MM.1S (cell line): ENCODE data around the gene WDR81.
A peak's percentile ranks its signal among the peaks of the same experiment; 100 is the strongest.
"Not testable (repeated sequence)": the region's sequence is repeated elsewhere in the genome, so short reads cannot be mapped to it uniquely, and the experiment has no call there.

ENCODE experiments used
- DNase-seq: peaks from one replicate; pipeline ENCODE4 v3.0.0-alpha.2; 2015
- H2AFZ ChIP-seq: fragments of 300-600 bp; sonication (generic); 2 replicates; pipeline ENCODE4 v1.6.0; 2016; ENCODE audit warnings: antibody characterized with exemption, low read length
- H3F3A ChIP-seq: fragments of 300-600 bp; sonication (generic); 2 replicates; pipeline ENCODE4 v1.6.1; 2016; ENCODE audit warnings: mild to moderate bottlenecking, antibody characterized with exemption, low read length, moderate library complexity, mixed read lengths; ENCODE audit not compliant: insufficient read depth
- H3K27ac ChIP-seq: fragments of 300-600 bp; sonication (generic); 2 replicates; pipeline ENCODE4 v1.5.1; 2016; ENCODE audit warnings: mild to moderate bottlenecking, low read length
- H3K27me3 ChIP-seq: fragments of 300-600 bp; sonication (generic); replicated peaks from 2 replicates; pipeline ENCODE4 v1.6.0; 2016; ENCODE audit warnings: low read length; ENCODE audit not compliant: insufficient read depth
- H3K36me3 ChIP-seq: fragments of 300-600 bp; sonication (generic); replicated peaks from 2 replicates; pipeline ENCODE4 v1.6.1; 2016; ENCODE audit warnings: mild to moderate bottlenecking, low read length, mixed read lengths; ENCODE audit not compliant: insufficient read depth
- H3K4me1 ChIP-seq: fragments of 300-600 bp; sonication (generic); 2 replicates; pipeline ENCODE4 v1.6.1; 2016; ENCODE audit warnings: low read length, mixed read lengths
- H3K4me2 ChIP-seq: fragments of 300-600 bp; sonication (generic); 2 replicates; pipeline ENCODE4 v1.6.0; 2016; ENCODE audit warnings: low read depth, low read length
- H3K4me3 ChIP-seq: fragments of 300-600 bp; sonication (generic); 2 replicates; pipeline ENCODE4 v1.5.1; 2016; ENCODE audit warnings: low read length, mixed read lengths
- H3K79me2 ChIP-seq: fragments of 300-600 bp; sonication (generic); 2 replicates; pipeline ENCODE4 v1.6.1; 2016; ENCODE audit warnings: mixed run types, low read length, mixed read lengths
- H3K9ac ChIP-seq: fragments of 300-600 bp; sonication (generic); 2 replicates; pipeline ENCODE4 v1.6.1; 2016; ENCODE audit warnings: low read length, mixed read lengths
- H3K9me2 ChIP-seq: fragments of 300-600 bp; sonication (generic); replicated peaks from 2 replicates; pipeline ENCODE4 v1.6.1; 2016; ENCODE audit warnings: mild to moderate bottlenecking, low read length, mixed read lengths; ENCODE audit not compliant: insufficient read depth
- H3K9me3 ChIP-seq: fragments of 300-600 bp; sonication (generic); replicated peaks from 2 replicates; pipeline ENCODE4 v1.6.1; 2016; ENCODE audit warnings: mild to moderate bottlenecking, low read length, mixed read lengths; ENCODE audit not compliant: insufficient read depth
- H4K20me1 ChIP-seq: fragments of 300-600 bp; sonication (generic); 2 replicates; pipeline ENCODE4 v1.6.1; 2016; ENCODE audit warnings: mild to moderate bottlenecking, low read length, moderate library complexity, mixed read lengths; ENCODE audit not compliant: insufficient read depth
- CTCF ChIP-seq: fragments of 300-600 bp; sonication (generic); IDR thresholded peaks from 2 replicates; pipeline ENCODE4 v1.5.1; 2016; ENCODE audit warnings: antibody characterized with exemption, low read length, mixed read lengths
- EZH2 ChIP-seq: fragments of 300-600 bp; sonication (generic); optimal IDR thresholded peaks from 2 replicates; pipeline ENCODE3; 2017; ENCODE audit warnings: low read depth, mild to moderate bottlenecking, antibody characterized with exemption, low read length, mixed read lengths
- EZH2phosphoT487 ChIP-seq: fragments of 300-600 bp; sonication (generic); IDR thresholded peaks from 2 replicates; pipeline ENCODE4 v1.6.1; 2018; ENCODE audit warnings: antibody characterized with exemption, low read length

The WDR81 gene

DNA sequence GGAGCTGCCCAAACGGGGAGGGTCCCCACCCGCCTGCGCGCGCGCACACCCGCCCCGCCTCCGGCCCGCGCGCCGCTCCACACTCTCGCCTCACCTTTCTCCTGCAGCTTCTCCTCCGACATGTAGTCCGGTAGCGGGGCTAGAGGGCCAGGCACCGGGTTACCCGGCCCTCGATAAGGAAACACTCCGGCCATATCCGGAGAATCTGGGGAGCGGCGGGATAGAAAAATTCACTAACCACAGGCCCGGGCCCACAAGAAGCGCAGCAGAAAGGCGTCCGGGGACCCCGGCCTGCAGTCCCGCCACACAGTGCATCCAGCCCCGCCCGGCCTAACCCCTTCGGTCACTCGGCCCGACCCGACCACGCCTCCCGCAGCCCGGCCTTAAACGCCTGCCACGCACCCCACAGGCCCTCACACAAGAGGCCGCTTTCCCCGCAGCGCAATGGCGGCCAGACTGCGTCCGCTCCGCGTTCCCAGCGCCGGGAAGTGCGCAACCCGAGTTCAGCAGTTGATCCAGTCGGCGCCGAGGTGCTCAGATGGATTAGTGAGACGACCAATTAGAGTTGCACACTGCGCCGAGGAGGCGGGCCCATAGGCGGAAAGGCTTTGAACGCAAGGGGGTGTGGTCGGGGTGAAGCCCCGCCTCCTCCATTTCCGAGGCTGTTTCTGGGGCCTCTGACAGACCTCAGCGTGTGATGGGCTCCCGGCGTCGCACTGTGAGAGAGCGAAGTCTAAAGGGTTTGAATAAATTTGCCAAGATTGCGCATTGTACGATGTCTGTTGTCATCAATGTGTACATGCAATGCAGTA is 39.9 kb upstream of the WDR81 start, which contains the start of gene PRPF8:
PRPF8 (minus strand) TSS at position 490 of the 812 bp plus-strand sequence; CDS start at position 194, 296 bp downstream.
- Histone ChIP-seq H3K27ac (peak within 1 kb of the TSS; percentile 65; the same call in 1 of the 2 replicates), H3K4me2 (peak within 1 kb of the TSS; percentile 88), H3K9ac (peak within 1 kb of the TSS; percentile 92), H3F3A (no peaks in the 10 kb centered on the region), H2AFZ (peak within 1 kb of the TSS; percentile 94), H3K27me3 (no peaks in the 10 kb centered on the region), H3K4me3 (peak within 1 kb of the TSS; percentile 92), H3K36me3 (peaks cover 24% of the 10 kb centered on the region), H3K4me1 (peaks cover 5% of the 10 kb centered on the region; the same call in 1 of the 2 replicates), H3K9me2 (no peaks in the 10 kb centered on the region), H3K9me3 (no peaks in the 10 kb centered on the region), H3K79me2 (peaks cover 51% of the 10 kb centered on the region), H4K20me1 (peaks cover 3% of the 10 kb centered on the region; the same call in 1 of the 2 replicates)
- peak; percentile 98 for DNase-seq
- TF ChIP-seq EZH2 (no peak), CTCF (no peak), EZH2phosphoT487 (no peak)

- Histone ChIP-seq H3K4me2 (no peak overlapping the region), H3K4me1 (peaks cover 5% of the 10 kb centered on the region; the same call in 1 of the 2 replicates), H3K79me2 (peaks cover 36% of the 10 kb centered on the region), H3K36me3 (peaks cover 12% of the 10 kb centered on the region; the same call in 1 of the 2 replicates), H3K4me3 (no peak overlapping the region), H3K9ac (no peak overlapping the region), H3F3A (no peaks in the 10 kb centered on the region), H3K27me3 (no peaks in the 10 kb centered on the region), H3K9me3 (no peaks in the 10 kb centered on the region), H2AFZ (no peak overlapping the region), H3K27ac (no peak overlapping the region), H3K9me2 (no peaks in the 10 kb centered on the region), H4K20me1 (peaks cover 3% of the 10 kb centered on the region; the same call in 1 of the 2 replicates)
- TF ChIP-seq EZH2 (no peak), EZH2phosphoT487 (no peak), CTCF (no peak)
- no peak for DNase-seq
These were observed 38.4 kb upstream of the WDR81 start for GRCh38 chr17:1686086-1686485.

DNA sequence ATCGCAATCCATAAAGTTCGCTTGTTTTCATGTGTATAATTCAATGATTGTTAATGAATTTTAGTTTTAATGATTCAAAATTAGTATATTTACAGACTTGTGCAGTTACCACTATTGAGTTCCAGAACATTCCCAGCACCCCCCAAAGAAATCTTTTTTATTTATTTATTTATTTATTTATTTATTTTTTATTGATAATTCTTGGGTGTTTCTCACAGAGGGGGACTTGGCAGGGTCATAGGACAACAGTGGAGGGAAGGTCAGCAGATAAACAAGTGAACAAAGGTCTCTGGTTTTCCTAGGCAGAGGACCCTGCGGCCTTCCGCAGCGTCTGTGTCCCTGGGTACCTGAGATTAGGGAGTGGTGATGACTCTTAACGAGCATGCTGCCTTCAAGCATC is 36.1 kb upstream of the WDR81 start:
- not testable (repeated sequence) for H4K20me1 ChIP-seq, DNase-seq, H3K9me3 ChIP-seq, H3K4me1 ChIP-seq, H3K9ac ChIP-seq, H3K27ac ChIP-seq, H3K27me3 ChIP-seq, H3K4me3 ChIP-seq, H3K4me2 ChIP-seq, H3K36me3 ChIP-seq, H2AFZ ChIP-seq, H3F3A ChIP-seq, H3K9me2 ChIP-seq
- H3K79me2 ChIP-seq = peaks cover 13% of the 10 kb centered on the region
